HG02970 (cell line): Measurements from ENCODE around the gene CLEC18B.
"Not testable (repeated sequence)": the region's sequence is repeated elsewhere in the genome, so short reads cannot be mapped to it uniquely, and the experiment has no call there.

ENCODE experiments used
- ATAC-seq: cut with Tn5 transposase; IDR thresholded peaks from one replicate; pipeline ENCODE4 v1.9.1; 2021; ENCODE audit warnings: mild to moderate bottlenecking, moderate library complexity, moderate number of reproducible peaks; ENCODE audit not compliant: unreplicated experiment, low FRiP score

The CLEC18B gene

GRCh38 chr16:74409185-74409981, 11.9 kb downstream of the CLEC18B start:
- ATAC-seq, result not testable (repeated sequence)

DNA sequence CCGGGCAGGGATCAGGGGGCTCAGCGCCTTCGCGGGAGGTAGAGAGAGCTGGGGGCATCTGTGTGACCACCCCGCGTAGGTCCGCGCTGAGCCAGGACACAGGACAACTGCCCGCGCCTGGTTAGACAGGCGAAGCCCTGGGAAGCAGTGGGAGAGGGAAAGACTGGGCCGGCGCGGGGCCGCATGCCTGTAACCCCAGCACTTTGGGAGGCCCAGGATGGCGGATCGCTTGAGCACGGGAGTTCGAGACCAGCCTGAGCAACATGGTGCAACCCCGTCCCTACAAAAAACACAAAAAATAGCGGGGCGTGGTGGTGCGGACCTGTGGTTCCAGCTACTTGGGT, 13.9 kb downstream of the CLEC18B start:
- ATAC-seq, result not testable (repeated sequence)

DNA sequence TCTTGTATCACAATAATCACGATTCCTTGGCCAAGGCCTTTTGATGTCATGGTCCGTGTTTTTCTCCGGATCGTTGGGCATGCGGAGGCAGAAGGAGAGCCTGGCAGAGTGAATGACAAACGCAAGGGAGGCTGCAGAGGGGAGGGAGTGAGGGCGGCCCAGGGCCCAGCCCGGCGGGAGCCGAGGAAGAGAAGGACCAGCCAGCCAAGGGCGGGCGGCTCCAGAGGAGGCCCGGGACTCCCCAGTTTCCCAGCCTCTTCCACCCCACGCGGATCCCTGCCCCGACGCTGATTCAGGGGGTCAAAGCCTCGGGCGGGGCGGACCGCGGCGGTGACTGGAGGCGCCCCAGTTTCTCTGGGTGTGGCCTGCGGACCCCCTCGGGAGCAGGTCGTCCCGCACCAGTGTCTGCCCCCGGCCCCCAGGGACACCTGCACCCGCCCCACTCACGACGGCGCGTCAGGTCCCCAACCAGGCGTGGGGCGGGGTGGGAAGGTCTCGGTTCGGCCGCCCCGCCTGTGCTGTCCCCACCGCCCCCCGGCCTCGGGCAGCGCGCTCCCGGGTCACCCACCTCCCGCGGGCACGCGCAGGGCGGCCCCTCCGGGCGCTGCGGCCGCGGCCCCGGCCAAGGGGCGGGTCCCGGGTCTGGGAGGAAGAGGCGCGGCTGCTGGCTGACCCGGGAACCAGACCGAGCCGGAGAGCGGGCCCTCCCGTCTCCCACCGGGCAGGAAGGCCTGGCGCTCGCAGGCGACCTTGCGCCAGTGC, 14.5 kb downstream of the CLEC18B start:
- ATAC-seq, result not testable (repeated sequence)

DNA sequence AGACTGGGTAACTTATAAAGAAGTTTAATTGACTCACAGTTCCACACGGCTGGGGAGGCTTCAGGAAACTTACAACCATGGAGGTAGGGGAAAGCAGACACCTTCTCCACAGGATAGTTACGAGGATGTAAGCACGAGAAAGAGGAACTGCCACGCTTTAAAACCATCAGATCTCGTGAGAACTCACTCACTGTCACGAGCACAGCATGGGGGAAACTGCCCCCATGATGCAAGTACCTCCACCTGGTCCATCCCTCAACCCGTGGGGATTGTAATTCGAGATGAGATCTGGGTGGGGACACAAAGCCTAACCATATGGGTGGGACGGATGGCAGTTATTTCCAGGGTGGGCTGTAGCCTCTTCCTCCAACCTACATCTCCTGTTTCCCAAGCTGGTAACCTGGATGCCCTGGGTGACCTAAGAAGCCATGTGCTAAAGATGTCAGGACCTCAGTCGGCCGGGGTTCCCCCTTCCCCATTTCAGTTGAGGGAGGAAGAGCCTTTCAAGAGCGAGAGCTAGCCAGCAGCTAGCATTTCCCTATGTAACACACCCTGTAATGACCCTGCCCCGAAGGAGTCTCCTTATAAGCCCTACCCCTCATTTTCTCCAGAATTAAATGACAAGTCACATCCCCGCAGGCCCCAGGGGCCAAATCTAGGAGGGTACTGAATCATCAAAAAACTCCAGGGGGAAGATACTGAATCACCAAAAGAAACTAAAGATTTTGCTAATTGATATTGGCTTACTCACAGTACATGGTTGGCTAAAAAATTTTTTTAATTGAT, 16.9 kb downstream of the CLEC18B start:
- not testable (repeated sequence) for ATAC-seq

- not testable (repeated sequence) for ATAC-seq
Observed at GRCh38 chr16:74400238-74400637, 21.0 kb downstream of the CLEC18B start.

GRCh38 chr16:74398212-74398895, 22.9 kb downstream of the CLEC18B start:
- not testable (repeated sequence) for ATAC-seq

DNA sequence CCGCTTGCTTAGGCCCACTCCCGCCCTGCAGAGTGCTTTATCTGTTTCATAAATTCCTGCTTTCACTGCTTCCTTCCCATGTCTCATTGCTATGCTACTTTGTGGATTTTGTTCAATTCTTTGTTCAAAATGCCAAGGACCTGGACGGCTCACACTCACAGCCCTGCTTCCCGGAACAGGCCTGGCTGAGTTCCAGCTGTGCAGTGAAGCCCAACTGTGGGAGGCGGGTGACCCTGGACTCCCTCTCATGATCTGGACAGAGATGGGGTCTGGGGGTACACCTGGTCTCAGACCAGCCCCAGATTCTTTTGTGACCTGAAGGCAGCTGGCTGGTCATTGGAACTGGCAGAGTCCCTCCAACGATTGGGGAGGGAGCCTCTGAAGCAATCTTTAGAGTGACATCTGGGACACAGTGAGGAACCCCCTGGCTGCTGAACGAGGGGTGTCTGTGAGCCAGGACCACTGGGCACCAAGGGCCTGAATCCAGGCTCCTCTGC, 24.7 kb downstream of the CLEC18B start:
- not testable (repeated sequence) for ATAC-seq

DNA sequence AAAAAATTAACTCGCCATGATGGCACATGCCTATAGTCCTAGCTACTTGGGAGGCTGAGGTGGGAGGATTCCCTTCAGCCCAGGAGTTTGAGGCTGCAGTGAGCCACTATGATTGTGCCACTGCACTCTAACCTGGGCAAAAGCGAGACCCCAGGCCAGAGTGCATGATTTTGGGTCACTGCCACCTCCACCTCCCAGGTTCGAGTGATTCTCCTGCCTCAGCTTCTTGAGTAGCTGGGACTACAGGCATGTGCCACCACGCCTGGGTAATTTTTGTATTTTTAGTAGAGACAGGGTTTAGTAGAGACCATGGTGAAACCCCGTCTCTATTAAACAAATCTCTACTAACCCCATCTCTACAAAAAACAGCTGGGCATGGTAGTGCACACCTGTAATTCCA, 26.7 kb downstream of the CLEC18B start:
- ATAC-seq, result not testable (repeated sequence)

DNA sequence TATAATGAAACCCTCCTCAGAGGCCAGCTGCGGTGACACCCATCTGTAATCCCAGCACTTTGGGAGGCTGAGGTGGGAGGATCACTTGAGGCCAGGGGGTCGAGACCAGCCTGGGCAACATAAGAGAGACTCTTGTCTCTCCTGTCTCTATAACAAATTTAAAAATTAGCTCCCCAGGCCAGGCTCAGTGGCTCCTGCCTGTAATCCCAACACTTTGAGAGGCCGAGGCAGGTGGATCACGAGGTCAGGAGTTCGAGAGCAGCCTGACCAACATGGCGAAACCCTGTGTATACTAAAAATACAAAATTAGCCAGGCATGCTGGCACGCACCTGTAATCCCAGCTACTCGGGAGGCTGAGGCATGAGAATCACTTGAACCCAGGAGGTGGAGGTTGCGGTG, 27.1 kb downstream of the CLEC18B start:
- not testable (repeated sequence) for ATAC-seq

DNA sequence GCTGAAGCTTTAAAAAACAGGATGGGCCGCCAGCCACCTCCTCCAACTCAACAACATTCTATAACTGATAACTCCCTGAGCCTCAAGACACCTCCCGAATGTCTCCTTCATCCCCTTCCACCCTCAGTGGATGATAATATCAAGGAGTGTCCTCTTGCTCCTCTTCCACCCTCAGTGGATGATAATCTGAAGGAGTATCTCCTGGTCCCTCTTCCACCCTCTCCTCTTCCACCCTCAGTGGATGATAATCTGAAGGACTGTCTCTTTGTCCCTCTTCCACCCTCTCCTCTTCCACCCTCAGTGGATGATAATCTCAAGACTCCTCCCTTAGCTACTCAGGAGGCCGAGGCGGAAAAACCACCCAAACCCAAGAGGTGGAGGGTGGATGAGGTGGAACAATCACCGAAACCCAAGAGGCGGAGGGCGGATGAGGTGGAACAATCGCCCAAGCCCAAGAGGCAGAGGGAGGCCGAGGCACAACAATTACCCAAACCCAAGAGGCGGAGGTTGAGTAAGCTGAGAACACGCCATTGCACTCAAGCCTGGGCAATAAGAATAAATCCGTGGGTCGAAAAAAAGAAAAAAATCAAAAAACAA, 29.7 kb downstream of the CLEC18B start:
- not testable (repeated sequence) for ATAC-seq

- not testable (repeated sequence) for ATAC-seq
Observed at GRCh38 chr16:74382339-74383034, 38.8 kb downstream of the CLEC18B start.

- not testable (repeated sequence) for ATAC-seq
Observed at GRCh38 chr16:74373847-74374184, 47.5 kb downstream of the CLEC18B start.

- no peak for ATAC-seq
Observed at GRCh38 chr16:74372953-74373846, 48.1 kb downstream of the CLEC18B start.

- no peak for ATAC-seq
Observed at GRCh38 chr16:74372369-74372768, 48.9 kb downstream of the CLEC18B start.

GRCh38 chr16:74370338-74371135, 50.7 kb downstream of the CLEC18B start:
- ATAC-seq, result not testable (repeated sequence)

DNA sequence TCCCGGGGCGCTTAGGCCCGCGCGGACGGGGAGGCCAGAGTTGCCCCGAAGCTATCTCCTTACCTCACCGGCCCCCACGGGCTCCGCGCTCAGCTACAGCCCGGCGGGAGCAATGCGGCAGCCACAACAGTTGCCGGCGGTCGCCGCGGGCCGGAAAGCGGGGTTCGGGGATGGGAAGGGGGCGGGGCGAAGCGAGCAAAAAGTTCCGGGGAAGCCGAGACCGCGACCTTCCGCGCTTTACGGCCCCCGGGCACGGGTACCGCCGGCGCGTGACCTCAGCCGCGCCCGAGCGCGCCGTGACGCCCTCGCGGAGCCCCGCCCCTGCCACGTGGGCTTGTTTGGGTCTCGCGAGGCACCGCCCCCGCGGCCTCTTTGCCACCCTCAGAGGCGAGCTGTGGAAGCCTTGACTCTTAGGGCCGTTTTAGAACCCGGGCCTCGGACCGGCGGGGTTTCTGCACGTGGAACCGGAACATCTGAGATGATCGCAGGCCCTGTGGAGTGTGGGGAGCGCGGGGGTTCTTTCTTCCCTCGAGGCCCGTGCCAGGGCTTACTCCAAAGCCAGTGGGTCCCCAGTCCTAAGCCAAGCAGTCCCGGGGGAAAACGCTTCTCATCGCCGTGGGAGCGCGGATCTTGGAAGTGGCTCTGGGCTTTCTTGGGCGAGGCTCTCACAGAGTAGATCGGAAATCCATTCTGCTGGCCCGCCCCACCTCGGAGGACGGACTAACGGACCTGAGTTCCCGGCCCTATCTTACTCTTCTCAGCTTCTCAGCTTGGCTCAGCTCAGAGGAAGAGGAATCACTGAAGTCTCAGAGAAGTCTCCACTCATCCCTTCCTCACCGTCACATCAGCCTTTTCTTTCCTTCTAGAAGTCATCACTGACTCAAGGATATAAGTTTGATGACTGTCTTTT, 53.0 kb downstream of the CLEC18B start:
- ATAC-seq, result peak; percentile 92
